Endothelial cell of umbilical vein (primary cell): ENCODE data around the gene SPEM1. TPM values are rescaled to one million over a fixed set of nuclear protein-coding genes. Genes with fewer than 3 reads are reported as not detected.

Experiments used
- BruUV-seq: library from RNA; stranded (reverse); fragments of 400-500 nt; replicated peaks from 2 replicates; lab custom pipeline; 2021; lab: Mats Ljungman, UMichigan
- CTCF ChIA-PET: fragments of 300-600, 350-600 bp; sonication (Branson Sonifier 250); formaldehyde crosslinking; loops from one replicate; lab custom pipeline; 2021; ENCODE audit warnings: antibody characterized with exemption, inconsistent platforms; lab: Charles Lee
- POLR2A ChIA-PET: fragments of 300-600, 350-600 bp; sonication (Branson Sonifier 250); formaldehyde crosslinking; loops from one replicate; lab custom pipeline; 2021; ENCODE audit warnings: antibody characterized with exemption, inconsistent platforms; lab: Charles Lee
- DNase-seq: peaks from one replicate; pipeline ENCODE4 v3.0.0-alpha.2; 2011; ENCODE audit warnings: low read depth, low spot score
- FAIRE-seq: peaks from 2 replicates; lab custom pipeline; 2011; peaks lifted over from hg19 to GRCh38; lab: Jason Lieb, UNC
- H2AFZ ChIP-seq: 2 replicates; pipeline ENCODE4 v1.6.0; 2012; ENCODE audit warnings: low read depth, low read length, control low read depth, inconsistent platforms
- H3K27ac ChIP-seq: 2 replicates; pipeline ENCODE4 v1.5.1; 2011; ENCODE audit warnings: low read depth, mild to moderate bottlenecking, control low read depth, low read length, moderate library complexity; ENCODE audit not compliant: insufficient read depth
- H3K27me3 ChIP-seq, 2 experiments: 2 replicates each; pipeline versions ENCODE4 v1.6.0 to v1.6.1; 2011; ENCODE audit warnings: low read length in 2 of 2, mixed read lengths in 1 of 2; ENCODE audit not compliant: control insufficient read depth in 2 of 2, insufficient read depth in 2 of 2
- H3K36me3 ChIP-seq, 2 experiments: 2 replicates in 1 of 2; 3 replicates in 1 of 2; pipeline ENCODE4 v1.5.1; 2011; ENCODE audit warnings: low read length in 2 of 2, mild to moderate bottlenecking in 1 of 2, moderate library complexity in 1 of 2; ENCODE audit not compliant: control insufficient read depth in 2 of 2, insufficient read depth in 2 of 2; ENCODE audit errors: extremely low read depth in 1 of 2
- H3K4me1 ChIP-seq: 3 replicates; pipeline ENCODE4 v1.5.1; 2011; ENCODE audit warnings: mild to moderate bottlenecking, low read length; ENCODE audit not compliant: control insufficient read depth, insufficient read depth; ENCODE audit errors: extremely low read depth
- H3K4me2 ChIP-seq: 2 replicates; pipeline ENCODE4 v1.6.1; 2011; ENCODE audit warnings: low read length, control low read depth, mixed read lengths; ENCODE audit not compliant: insufficient read depth
- H3K4me3 ChIP-seq, 3 experiments: fragments of 200-600 bp in 1 of 3; sonication (generic), shearing (Covaris generic) in 1 of 3; replicated peaks in 1 of 3; 2 replicates each; pipeline ENCODE4 v1.5.1; 2011 to 2016; ENCODE audit warnings: control low read depth in 3 of 3, low read length in 3 of 3, mild to moderate bottlenecking in 2 of 3, inconsistent platforms in 1 of 3, low read depth in 1 of 3, moderate library complexity in 1 of 3; ENCODE audit not compliant: insufficient read depth in 1 of 3
- H3K79me2 ChIP-seq: 2 replicates; pipeline ENCODE4 v1.6.0; 2012; ENCODE audit warnings: low read length, inconsistent platforms; ENCODE audit not compliant: control insufficient read depth, insufficient read depth
- H3K9ac ChIP-seq: replicated peaks from 2 replicates; pipeline ENCODE3; 2011; ENCODE audit warnings: low read length, control low read depth; ENCODE audit not compliant: insufficient read depth; ENCODE audit errors: extremely low read depth
- H3K9me1 ChIP-seq: replicated peaks from 3 replicates; pipeline ENCODE4 v1.6.0; 2011; ENCODE audit warnings: mild to moderate bottlenecking, low read length; ENCODE audit not compliant: control insufficient read depth, insufficient read depth; ENCODE audit errors: extremely low read depth
- H3K9me3 ChIP-seq: replicated peaks from 2 replicates; pipeline ENCODE4 v1.5.1; 2012; ENCODE audit warnings: low read length, inconsistent platforms; ENCODE audit not compliant: control insufficient read depth, insufficient read depth
- H4K20me1 ChIP-seq: replicated peaks from 2 replicates; pipeline ENCODE3; 2011; ENCODE audit warnings: mild to moderate bottlenecking, low read length; ENCODE audit not compliant: control insufficient read depth, insufficient read depth; ENCODE audit errors: extremely low read depth
- EZH2 ChIP-seq: IDR thresholded peaks from 2 replicates; pipeline ENCODE4 v1.6.1; 2012; ENCODE audit warnings: borderline replicate concordance, low read depth, mild to moderate bottlenecking, moderate library complexity, low read length, inconsistent platforms; ENCODE audit not compliant: severe bottlenecking
- FOS ChIP-seq: IDR thresholded peaks from 2 replicates; pipeline ENCODE4 v1.6.1; 2011; ENCODE audit warnings: mild to moderate bottlenecking, low read length, moderate library complexity, borderline replicate concordance; ENCODE audit not compliant: insufficient read depth
- GATA2 ChIP-seq: IDR thresholded peaks from 2 replicates; pipeline ENCODE4 v1.7.0; 2011; ENCODE audit warnings: low read depth, mild to moderate bottlenecking, moderate library complexity, mixed read lengths, low read length; ENCODE audit not compliant: insufficient read length, insufficient read depth
- JUN ChIP-seq: IDR thresholded peaks from 2 replicates; pipeline ENCODE4 v1.6.1; 2011; ENCODE audit warnings: borderline replicate concordance, low read depth; ENCODE audit not compliant: insufficient read length, insufficient read depth
- MYC ChIP-seq: IDR thresholded peaks from one replicate; pipeline ENCODE4 v1.6.1; 2011; ENCODE audit warnings: mild to moderate bottlenecking, low read depth, low read length
- POLR2A ChIP-seq: IDR thresholded peaks from 2 replicates; pipeline ENCODE4 v1.6.1; 2012; ENCODE audit warnings: low read depth, mild to moderate bottlenecking, control low read depth, low read length
- POLR2AphosphoS5 ChIP-seq: IDR thresholded peaks from 2 replicates; pipeline ENCODE4 v1.6.1; 2012; ENCODE audit warnings: low read depth, mild to moderate bottlenecking, control low read depth, low read length, moderate library complexity; ENCODE audit not compliant: insufficient read depth
- dilution Hi-C: fragments of 300-500 bp; cut with MboI; formaldehyde crosslinking; loops from one replicate; pipeline ENCODE4 v1.15.0; 2019; ENCODE audit warnings: low sequenced_read_pairs; ENCODE audit not compliant: extremely low pct_ligation_motif_present
- intact Hi-C: fragments of 100-400 bp; cut with micrococcal nuclease; formaldehyde crosslinking; loops from one replicate; pipeline ENCODE4 v1.10.0; 2022
- polyA plus RNA-seq, 4 experiments: library from polyadenylated mRNA; depleted of rRNA in 3 of 4; stranded (reverse) in 3 of 4; unstranded in 1 of 4; fragments of >200 nt; gene quantifications; 2 replicates each; pipeline versions ENCODE4 v1.2.1 to v1.2.3, GENCODE V29; 2011 to 2012; ENCODE audit warnings: missing spikeins in 1 of 4
- total RNA-seq: library from RNA; stranded (reverse); gene quantifications from 2 replicates; pipeline ENCODE4 v1.2.3, GENCODE V29; 2021
- TF ChIP-seq, protein P1 (sequence below), 2 donors: IDR thresholded peaks; 1 replicate in 1 of 2; 2 replicates in 1 of 2; pipeline ENCODE4 v1.5.1; 2011; ENCODE audit warnings: low read length in 2 of 2, mild to moderate bottlenecking in 2 of 2, moderate library complexity in 2 of 2, control low read depth in 1 of 2, inconsistent platforms in 1 of 2, low read depth in 1 of 2; ENCODE audit not compliant: insufficient read depth in 1 of 2; ENCODE audit errors: extremely low read depth in 1 of 2
- TF ChIP-seq, protein P2 (sequence below): IDR thresholded peaks from 2 replicates; pipeline ENCODE4 v1.6.1; 2011; ENCODE audit not compliant: insufficient read depth, insufficient read length

SPEM1 gene
- total and polyA plus RNA-seq, 2 donors (not counting 3 experiments of a cell fraction or from before 2014, with no cell fraction given), result not detected

DNA sequence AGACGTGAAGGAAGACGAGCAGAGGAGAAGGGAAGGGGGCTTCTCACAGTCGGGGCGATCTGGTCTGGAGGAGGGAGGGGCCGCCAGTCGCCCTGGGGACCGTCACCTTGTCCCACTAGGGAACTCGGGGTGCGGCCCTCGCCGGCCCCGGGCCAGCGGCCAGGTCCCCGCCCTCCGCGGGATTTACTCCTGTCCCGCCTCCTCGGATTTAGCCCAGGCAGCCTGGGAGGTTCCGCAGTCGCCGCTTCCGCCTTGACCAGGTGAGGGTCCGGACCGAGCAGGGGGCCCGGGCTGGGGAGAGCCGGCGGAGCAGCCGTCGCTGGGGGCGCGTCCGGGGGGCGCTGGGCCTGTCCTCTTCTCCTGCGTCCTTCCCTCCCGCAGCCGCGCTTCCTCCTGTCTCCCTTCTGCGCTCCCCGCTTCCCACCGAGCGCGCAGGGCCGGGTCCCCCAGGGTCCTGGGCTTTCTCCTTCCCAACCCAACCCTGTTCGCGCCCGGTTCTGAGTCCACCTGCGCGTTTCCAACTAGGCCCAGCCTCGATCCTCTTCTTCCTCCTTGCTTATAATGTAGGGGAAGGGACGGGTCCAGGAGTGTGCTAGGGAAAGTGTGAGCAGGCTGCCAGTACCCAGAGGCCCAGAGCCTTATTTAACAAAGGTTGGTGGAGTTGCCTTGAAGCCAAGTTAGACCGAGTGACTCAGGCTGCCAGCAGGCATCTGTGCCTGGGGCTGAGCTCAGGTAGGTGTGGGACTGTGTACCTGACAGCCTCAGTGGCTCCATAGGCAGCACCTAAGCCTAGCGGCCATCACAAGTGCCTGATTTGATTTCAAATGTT lies 39.1 kb upstream of the SPEM1 start, which contains the start of gene TNK1:
TNK1 (plus strand) TSS at position 235 of the 829 bp plus-strand sequence. CDS start 1,838 bp downstream, outside the sequence.
- H3K9me3 ChIP-seq, result no peaks in the 10 kb centered on the region
- intact Hi-C loops (no loop called here), dilution Hi-C loops (no loop called here)
- H2AFZ ChIP-seq, result no peak within 1 kb of the TSS
- H3K9ac ChIP-seq, result no peak within 1 kb of the TSS
- ChIA-PET CTCF (interaction anchor here (1.0 to 3.0 kb wide), 3 partner anchors 22 to 179 kb away, joined by 4 to 14 read pairs (median 4); partner anchors contain the start of genes TMEM256 and TMEM95), POLR2A (no interaction called here)
- H3K4me1 ChIP-seq, result peaks cover 5% of the 10 kb centered on the region
- no peak for DNase-seq
- no peaks in the 10 kb centered on the region for H3K36me3 ChIP-seq
- no peak within 1 kb of the TSS for H3K27ac ChIP-seq
- H3K79me2 ChIP-seq, result no peaks in the 10 kb centered on the region
- BruUV-seq, result no TSS peak
- no peaks in the 10 kb centered on the region for H4K20me1 ChIP-seq
- peaks cover 25 to 33% of the 10 kb centered on the region in 2 experiments for H3K27me3 ChIP-seq
- H3K9me1 ChIP-seq, result no peaks in the 10 kb centered on the region
- no peak within 1 kb of the TSS for H3K4me2 ChIP-seq
- TF ChIP-seq FOS (no peak), EZH2 (peak; percentile 84)
- no peak within 1 kb of the TSS for H3K4me3 ChIP-seq
- FAIRE-seq, result no peak

DNA sequence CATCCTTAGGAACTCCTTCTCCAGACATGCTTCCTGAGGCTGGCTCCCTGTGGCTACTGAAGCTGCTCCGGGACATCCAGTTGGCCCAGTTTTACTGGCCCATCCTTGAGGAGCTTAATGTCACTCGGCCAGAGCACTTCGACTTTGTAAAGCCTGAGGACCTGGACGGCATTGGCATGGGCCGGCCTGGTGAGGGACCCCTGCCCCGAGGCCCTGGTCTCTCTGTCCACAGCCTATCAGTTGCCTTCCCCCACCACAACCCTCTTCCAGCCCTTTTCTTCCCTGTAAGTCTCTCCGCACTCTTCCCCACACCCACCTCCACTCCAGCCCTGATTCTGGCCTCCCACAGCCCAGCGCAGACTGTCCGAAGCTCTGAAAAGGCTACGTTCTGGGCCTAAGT lies 37.2 kb upstream of the SPEM1 start:
- H3K4me3 ChIP-seq, result no peak overlapping the region
- ChIA-PET POLR2A (no interaction called here), CTCF (no interaction called here)
- no TSS peak for BruUV-seq
- intact Hi-C loops, result no loop called here
- H3K27ac ChIP-seq, result no peak overlapping the region
- no peak for FAIRE-seq
- no peaks in the 10 kb centered on the region for H3K9me3 ChIP-seq
- H3K4me2 ChIP-seq, result no peak overlapping the region
- H3K79me2 ChIP-seq, result no peaks in the 10 kb centered on the region
- no peak overlapping the region for H3K9ac ChIP-seq
- H3K4me1 ChIP-seq, result peaks cover 5% of the 10 kb centered on the region
- no peak for DNase-seq
- H3K9me1 ChIP-seq, result no peaks in the 10 kb centered on the region
- no peak overlapping the region for H2AFZ ChIP-seq
- H3K27me3 ChIP-seq, result peaks cover 25 to 33% of the 10 kb centered on the region in 2 experiments
- H4K20me1 ChIP-seq, result no peaks in the 10 kb centered on the region
- dilution Hi-C loops, result no loop called here
- no peaks in the 10 kb centered on the region for H3K36me3 ChIP-seq
- TF ChIP-seq, protein P1, sequence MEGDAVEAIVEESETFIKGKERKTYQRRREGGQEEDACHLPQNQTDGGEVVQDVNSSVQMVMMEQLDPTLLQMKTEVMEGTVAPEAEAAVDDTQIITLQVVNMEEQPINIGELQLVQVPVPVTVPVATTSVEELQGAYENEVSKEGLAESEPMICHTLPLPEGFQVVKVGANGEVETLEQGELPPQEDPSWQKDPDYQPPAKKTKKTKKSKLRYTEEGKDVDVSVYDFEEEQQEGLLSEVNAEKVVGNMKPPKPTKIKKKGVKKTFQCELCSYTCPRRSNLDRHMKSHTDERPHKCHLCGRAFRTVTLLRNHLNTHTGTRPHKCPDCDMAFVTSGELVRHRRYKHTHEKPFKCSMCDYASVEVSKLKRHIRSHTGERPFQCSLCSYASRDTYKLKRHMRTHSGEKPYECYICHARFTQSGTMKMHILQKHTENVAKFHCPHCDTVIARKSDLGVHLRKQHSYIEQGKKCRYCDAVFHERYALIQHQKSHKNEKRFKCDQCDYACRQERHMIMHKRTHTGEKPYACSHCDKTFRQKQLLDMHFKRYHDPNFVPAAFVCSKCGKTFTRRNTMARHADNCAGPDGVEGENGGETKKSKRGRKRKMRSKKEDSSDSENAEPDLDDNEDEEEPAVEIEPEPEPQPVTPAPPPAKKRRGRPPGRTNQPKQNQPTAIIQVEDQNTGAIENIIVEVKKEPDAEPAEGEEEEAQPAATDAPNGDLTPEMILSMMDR (IDR thresholded peaks at IDR 0.05; ENCODE audit: extremely low read depth in 1 of 2, insufficient read depth in 1 of 2, low read depth in 1 of 2, low read length in 2 of 2), result no peak
- TF ChIP-seq GATA2 (no peak), FOS (no peak), POLR2AphosphoS5 (no peak), EZH2 (no peak), POLR2A (no peak), JUN (no peak), MYC (no peak)
- TF ChIP-seq, protein P2, sequence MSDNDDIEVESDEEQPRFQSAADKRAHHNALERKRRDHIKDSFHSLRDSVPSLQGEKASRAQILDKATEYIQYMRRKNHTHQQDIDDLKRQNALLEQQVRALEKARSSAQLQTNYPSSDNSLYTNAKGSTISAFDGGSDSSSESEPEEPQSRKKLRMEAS, result no peak
